Activated effector memory CD4-positive, alpha-beta T cell treated with anti-CD3 and anti-CD28 coated beads, Interleukin-2, amount 50 U/mL, for 16 hours (primary cell): ENCODE data around the gene KRT85.
A peak's percentile ranks its signal among the peaks of the same experiment; 100 is the strongest.
"Not testable (repeated sequence)": the region's sequence is repeated elsewhere in the genome, so short reads cannot be mapped to it uniquely, and the experiment has no call there.

Experiments
- DNase-seq: peaks from one replicate; pipeline ENCODE4 v3.0.0-alpha.2; 2020

KRT85 gene

DNA sequence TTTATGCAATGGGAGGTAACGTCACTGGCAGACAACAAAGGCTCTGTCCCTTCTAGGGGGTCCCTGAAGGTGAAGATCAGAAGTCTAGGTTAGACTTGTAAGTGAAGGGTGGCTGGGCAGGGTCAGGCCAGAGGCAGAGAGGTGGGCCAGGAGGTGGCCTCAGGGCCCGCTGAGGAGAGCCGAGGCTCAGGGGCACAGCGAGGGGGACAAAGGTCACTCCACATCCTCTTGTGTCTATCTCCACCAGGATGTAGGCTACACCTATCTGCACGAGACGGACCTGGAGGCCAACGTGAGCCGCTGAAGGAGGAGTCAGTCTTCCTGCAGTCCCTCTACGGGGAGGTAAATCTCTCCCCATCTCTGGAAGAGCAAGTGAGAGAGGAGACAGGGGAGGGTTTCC, 20.3 kb downstream of the KRT85 start:
- DNase-seq = peak; percentile 22

DNA sequence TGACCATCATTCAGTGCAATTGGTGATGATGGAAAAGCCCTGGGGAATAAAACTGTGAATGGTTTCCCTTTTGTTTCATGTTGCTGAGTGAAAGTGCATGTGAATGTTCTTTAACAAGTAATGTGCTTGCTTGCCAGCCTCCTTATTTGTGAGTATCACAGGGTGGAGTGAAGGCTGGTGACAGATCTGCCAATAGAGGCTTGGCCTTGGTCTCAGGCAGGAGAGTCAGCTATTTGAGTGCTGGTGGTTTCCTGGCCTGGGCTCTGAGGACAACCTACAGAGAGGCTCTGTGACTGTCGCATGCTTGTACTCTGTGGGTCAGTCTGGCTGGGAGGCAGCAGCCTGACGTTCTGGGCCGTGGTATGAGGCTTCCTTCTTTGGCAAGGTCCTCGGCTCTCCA, 20.7 kb downstream of the KRT85 start:
- no peak for DNase-seq

DNA sequence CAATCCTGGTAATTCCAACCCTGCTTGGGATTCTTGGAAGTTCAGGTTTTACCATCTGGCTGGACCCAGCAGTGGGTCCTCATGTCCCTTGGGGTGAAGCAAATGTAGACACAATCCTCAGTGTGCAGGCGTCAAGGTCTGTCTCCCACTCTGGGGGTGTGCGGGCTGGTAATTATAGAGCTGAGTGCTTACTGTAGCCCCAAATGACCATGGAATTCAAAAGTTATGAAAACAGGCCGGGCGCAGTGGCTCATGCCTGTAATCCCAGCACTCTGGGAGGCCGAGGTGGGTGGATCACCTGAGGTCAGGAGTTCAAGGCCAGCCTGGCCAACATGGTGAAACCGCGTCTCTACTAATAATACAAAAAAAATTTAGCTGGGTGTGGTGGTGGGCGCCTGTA, 22.2 kb downstream of the KRT85 start:
- DNase-seq = not testable (repeated sequence)

DNA sequence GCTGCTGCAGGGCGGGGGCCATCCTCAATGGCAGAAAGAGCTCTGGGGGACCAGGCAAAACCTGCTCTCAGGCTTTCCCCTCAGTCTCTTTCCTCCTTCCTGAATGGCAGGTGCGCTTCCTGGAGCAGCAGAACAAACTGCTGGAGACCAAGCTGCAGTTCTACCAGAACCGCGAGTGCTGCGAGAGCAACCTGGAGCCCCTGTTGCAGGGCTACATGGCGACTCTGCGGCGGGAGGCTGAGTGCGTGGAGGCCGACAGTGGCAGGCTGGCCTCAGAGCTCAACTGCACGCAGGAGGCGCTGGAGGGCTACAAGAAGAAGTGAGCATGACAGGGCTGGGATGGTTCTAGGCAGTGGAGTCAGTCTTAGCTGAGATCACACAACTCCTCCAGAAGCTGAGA, 23.2 kb downstream of the KRT85 start:
- DNase-seq = peak; percentile 47

DNA sequence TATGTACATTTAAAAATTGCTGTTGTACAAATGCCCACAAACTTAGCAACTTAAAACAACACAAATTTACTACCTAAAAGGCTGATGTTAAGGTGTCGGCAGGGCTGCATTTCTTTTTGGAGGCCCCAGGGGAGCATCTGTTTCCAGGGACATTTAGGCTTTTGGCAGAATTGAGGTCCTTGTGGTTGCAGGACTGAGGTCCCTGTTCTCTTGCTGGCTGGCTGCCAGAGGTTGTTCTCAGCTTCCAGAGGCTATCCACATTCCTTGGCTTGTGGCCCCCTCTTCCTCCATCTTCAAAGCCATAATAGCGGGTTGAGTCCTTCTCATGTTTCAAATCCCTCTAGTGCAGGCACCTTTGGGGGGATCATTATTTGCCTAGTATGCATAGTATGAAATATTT, 23.7 kb downstream of the KRT85 start:
- DNase-seq = peak; percentile 31

DNA sequence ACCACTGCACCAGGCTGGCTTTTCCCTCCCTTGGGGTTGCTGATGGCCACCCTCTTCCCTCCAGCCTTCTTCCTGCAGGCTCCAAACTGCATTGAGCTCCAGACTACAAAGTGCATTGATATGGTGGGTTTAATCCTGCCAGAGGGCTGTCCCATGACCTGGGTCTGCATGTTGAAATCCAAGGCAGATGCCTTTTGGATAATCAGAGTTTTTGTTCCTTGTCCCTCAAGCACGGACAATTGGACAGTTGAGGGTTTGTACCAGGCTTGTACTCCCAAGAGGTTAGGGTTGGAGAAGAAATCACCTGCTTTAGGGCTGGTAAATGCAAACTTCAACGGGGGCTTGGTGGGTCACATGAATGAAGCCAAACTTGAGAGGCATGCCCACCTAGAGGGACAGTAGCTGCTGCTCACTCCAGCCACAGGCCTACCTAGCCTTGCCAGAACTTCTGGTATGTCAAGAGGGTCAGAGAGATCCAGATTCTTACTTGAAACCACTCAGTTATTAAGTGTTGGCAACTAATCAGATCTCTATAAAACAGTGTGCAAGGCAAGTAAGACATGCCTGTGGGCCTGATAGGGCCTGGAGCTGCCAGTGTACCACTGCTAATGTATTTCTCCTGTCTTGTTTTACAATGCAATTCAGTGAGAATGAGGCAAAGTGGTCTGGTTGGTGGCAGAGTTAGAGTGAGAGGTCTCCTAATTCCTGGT, 24.3 kb downstream of the KRT85 start:
- DNase-seq = peak; percentile 6

DNA sequence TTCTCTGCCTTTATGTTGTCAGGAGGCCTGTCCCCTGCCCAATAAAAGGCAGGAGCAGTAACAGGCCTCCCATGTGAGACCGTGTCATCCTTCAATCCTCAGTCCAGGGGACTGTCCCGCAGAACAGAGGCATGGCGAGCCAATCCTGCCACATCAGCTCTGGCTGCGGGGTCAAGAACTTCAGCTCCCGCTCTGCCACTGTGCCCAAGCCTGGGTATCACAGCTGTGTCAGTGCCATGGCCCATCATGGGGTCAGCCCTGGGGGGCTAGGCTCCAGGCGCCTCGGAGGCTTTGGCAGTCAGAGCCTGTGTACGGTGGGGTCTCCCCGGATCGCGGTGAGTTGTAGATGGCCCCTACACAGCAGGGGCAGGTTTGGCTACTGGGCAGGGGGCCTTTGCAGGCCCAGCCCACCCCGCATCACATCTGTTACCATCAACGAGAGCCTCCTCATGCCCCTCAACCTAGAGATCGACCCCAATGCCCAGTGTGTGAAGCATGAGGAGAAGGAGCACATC, 26.2 kb downstream of the KRT85 start:
- DNase-seq = peak; percentile 56

DNA sequence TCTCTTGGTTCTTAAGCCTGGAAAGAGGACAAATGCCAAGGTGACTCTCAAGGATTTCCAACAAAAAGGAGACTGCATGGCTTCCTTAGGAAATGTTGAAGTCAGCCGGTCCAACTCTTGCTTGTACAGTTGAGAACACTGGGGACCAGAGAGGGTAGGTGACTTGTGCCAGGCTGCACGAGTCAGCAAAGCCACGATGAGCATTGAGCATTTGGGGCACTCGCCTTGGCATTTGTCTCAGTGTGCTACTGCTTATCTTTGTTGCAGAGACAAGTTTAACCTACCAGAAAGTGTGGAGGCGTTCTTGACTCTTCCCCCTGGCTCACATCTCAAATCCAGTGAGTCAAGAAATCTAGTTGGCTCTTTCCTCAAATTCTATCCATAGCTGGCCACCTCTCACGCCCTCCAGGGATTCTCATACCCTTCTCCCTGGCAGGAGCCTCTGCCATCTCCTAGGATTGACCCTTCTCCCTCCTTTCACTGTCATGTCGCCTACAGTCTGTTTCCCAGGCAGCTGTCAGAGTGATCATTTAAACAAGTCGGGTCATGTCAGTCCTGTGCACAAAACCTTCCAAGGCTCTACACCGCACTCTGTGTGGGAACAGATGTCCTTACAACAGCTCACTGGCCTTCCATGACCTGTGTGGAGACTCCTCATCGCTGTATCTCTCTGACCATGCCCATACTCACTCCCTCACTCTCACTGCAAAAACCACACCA, 28.9 kb downstream of the KRT85 start:
- DNase-seq = peak; percentile 24

DNA sequence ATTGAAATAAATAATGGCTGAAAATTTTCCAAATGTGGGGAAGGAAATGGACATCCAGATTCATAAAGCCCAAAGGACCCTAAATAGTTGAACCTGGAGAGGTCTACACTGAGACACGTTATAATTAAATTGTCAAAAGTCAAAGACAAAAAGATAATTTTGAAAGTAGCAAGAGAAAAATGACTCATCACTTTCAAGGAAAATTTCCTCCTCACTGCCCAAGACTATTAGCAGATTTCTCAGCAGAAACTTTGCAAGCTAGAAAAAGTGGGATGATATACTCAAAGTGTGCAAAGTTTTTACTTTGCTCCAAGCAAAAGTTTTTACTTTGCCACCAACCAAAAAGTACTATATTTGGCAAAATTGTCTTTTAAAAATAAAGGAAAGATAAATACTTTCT, 30.2 kb downstream of the KRT85 start:
- no peak for DNase-seq

DNA sequence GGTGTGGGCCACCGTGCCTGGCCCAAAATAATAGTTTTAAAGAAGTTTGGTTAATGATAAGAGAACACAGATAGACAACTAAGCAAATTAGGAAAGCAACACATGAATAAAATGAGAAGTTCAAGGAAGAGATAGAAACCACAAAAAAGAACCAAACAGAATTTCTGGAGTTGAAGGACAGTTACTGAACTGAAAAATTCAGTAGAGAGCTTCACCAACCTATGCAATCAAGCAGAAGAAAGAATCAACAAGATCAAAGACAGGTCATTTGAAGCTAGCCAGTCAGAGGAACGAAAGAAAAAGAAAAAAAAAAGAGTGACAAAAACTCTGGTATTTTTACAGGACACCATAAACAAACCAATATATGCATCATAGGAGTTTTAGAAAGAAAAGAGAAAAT, 30.6 kb downstream of the KRT85 start:
- DNase-seq = no peak

DNA sequence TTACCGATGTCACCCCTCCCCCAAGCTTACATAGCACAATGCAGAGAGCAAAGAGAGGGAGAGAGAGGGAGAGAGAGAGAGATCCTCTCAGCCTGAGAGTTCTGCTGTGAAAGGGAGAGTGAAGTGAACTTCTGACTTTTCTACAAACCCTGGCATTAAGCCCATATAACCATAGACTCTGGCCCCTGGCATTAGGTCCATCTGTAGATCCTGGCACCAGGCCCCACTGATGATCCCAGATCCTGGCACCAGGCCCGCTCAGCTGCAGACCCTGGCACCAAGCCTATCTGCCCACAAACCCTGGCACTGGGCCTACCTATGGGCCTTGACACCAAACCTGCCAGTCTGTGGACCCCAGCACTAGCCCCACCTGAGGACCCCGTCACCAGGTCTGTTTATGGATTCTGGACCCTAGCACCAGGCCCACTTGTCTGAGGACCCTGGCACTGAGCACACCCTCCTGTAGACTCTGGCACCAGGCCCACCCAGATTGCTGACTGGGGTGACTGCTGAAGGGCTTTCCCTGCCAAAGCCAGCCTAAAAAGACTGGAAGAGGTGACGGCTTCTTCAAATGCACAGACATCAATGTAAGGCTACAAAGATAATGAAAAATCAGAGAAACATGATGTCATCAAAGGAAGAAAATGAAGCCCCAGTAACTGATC, 31.6 kb downstream of the KRT85 start:
- DNase-seq = peak; percentile 22

DNA sequence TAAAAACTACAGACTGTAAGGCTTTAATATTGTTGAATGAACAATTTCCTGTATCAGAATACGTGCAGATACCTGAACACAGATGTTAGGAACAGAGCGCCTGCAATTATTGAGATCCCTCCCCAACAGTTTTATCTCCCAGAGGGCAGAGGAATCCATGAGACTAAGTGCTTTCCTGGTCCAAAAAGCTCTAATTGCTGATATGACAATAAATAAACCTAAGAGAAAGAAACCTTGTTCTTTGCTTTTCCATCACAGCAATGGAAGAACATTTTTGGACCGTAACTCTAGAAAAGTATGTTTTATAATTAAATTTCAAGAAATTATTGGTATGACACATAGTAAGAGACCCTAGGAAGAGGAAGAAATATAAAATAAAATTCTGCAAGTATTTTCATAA, 33.1 kb downstream of the KRT85 start:
- no peak for DNase-seq

DNA sequence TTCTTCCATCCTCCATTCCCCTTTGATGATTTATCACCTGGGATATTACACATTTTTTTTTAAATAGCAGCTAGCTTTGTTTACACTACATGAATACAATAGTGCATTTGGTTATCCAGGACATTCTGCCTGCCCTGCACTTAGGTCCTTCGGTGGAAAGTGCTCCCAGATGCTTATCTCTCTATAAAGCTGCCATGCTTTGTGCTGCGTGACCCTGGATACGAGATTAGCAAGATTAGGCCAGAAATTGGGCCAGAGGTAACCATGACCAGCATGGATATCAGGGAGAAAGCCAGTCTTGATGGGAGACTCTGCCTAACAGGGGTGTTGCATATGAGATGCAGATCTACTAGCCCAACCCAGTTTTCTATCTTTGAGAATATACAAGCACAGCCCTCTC, 34.0 kb downstream of the KRT85 start:
- no peak for DNase-seq

DNA sequence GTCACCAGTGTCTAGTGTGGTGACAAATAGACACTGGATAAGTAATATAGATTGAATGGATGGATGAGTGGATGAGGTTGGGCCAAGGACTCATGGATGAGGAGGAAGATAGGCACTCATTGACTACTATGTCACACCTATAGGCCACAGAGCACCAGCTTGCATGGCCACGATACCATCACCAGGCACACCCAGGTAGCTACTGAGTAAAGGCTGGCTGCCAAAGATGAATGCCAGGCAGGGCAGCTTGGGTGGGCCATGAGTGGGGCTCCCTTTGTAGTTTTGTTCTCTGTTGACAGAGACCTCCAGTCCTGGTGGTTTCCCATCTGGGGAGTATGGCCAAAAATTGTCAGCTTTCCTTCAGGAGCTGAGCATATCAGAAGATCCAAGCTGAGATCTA, 34.9 kb downstream of the KRT85 start:
- peak; percentile 5 for DNase-seq

DNA sequence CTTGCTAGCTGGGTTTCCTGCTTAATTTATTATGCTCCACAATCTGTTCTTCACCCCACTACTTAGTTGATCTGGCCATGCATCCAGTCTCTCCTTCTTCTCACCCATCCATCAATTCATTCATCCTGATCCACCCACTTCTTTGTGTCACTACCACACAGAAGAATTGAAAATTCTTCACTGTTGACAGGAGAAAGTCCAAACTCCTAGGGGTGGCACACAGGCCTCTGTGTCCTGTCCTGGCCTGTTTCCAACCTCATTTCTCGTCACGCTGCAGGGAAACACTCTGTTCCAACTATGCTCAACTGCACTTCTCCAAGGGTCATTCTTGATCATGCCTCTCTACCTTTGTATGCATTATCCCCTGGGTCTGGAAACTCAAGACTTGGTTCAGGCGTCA, 35.4 kb downstream of the KRT85 start:
- peak; percentile 9 for DNase-seq

DNA sequence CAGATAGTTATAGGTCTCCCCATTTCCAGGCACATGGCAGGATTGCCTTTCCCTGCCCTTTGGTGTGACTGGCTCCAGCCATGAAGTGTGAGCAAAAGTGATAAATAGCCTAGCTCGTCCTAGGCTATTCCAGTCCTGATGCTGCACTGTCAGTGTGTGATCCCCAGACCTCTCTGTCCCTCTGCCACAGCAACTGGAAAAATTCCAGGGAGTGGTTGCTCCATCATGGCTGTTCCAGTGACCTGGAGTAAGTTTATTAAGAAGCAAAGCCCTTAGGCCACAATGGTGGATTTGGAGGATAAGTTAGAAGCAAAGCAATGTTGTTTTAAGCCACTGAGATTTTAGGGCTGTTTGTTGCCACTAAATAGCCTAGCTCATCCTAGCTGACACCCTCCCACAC, 36.2 kb downstream of the KRT85 start:
- peak; percentile 36 for DNase-seq

DNA sequence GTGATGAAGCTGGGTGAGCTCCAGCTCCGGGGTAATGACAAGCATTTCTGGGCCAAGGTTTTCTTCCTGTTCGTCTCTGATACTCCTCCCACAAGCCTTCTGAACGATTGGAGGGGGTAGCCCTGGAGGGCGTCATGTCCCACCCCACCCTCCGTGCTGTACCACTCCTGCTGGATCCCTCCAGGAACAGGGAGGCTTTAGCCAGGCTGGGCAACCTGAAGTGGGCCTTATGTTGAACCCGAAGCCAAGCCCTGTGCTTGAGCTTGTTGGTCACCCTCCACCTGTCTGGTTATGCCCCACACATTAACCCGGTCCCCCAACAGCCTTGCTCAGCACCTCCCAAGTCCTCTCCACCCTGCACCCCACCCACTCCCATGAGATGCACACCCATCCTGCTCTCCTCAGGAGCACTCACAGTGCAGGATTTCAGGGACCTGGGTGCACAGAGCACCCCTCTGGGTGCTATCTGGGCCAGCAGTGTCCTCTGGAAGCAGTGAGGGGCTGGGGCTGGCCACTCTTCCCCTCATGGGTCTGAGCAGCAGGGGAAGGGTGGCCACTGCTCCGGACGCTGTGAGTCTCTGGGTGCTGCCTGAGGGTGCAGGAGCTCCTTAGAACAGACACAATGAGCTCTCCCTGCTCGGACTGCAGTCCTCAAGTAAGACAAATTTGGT, 39.3 kb downstream of the KRT85 start:
- peak; percentile 45 for DNase-seq

DNA sequence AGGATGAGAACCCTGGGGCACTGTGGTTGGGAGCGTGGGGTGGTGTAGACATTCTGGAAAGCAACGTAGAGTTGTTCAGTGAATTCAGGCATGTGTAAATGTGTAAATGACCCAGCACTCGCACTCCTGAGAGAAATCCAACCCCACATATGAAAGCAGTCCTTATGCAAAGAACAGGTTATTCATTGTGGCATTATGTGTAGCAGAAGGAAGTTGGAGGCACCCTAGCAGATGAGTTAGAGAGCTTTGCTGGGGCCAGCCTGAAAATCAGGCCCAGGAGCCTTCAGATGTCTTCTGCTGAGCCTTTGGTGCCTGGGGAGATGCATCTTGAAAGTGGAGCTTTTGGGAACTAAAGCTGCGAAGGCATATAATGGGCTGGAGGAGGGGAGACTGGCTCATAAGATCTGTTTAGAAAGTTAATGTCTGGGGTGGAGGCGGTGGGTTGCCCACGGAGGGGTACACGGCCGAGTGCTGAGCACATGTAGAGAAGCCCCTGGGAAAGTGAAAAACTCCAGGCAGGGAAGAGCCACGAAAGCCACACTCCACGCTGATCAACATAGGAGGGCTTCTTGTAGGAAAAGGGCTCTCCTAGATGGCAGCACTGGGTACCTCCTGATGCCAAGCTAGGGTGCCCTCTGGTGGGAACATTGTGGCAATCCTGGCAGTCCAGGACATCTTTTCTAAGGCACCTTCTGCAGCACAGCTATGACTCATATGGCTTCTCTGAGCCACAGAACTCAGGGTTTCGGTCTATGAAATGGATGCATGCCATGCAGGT, 40.0 kb downstream of the KRT85 start:
- peak; percentile 91 for DNase-seq

DNA sequence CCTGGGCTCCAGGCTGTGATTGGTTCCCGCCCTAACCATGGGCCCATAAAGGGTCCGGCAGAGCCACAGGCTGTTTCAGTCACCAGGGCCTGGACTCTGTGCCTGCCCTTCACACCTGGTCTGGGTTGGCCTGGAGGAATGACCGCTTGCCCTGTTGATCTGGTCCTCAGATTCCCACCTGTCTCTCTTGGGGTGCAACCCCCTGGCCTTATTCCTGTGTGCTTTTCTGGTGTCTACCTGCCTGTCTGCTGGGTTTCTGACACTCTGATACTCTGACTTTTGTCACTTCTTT, 43.2 kb downstream of the KRT85 start:
- DNase-seq = peak; percentile 16

DNA sequence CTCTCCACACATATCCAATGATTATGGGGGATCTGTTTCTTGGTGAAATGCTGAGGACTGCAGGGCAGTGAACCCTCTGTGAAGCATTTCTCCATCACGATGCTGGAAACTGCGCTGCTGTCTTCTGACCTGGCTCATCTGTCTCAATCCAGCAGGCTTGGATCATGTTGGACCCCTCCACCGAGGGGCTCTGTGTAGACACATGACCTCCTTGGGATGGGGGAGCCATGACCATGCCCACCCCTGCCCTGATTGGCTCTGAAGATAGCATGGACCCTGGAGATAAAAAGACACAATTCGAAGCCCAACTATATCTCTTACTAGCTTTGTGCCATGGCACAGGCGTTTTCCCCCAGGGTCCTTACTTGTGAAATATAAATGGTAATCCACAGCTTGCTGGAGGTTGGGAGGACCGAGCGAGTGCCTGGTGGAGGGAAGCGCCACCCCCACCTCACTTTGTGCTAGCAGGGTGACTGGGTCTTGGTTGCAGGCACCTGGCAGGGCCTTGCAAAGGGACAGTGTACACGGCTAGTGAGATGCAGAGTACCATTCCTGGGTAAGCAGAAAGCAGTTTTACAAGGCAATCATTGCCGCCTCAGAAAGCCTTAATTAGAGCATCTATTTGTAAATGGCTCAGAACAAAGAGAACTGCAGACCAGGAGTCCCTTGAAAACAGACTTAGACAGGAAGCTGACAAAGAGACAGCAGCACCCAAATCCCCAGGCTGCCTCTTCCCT, 43.7 kb downstream of the KRT85 start:
- DNase-seq = peak; percentile 51

DNA sequence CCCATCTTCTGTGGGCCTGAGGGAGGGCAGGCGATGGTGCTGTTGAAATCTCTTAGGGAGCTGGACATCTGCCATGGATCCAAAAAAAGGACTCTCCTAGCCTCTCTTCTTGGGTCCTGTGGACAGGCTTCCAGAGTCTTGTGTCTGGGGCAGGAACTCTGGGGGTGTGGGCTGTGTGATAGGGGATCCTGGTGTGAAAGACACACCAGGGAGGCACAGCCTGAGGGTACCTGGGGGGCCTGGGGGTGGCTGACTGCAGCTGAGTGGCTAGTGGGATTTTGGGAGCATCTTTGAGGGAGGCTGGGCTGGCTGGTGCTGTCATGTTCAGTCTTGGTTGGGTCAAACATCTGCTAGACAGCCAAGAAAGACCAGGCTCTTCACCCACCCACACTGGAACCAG, 44.3 kb downstream of the KRT85 start:
- DNase-seq = peak; percentile 52

DNA sequence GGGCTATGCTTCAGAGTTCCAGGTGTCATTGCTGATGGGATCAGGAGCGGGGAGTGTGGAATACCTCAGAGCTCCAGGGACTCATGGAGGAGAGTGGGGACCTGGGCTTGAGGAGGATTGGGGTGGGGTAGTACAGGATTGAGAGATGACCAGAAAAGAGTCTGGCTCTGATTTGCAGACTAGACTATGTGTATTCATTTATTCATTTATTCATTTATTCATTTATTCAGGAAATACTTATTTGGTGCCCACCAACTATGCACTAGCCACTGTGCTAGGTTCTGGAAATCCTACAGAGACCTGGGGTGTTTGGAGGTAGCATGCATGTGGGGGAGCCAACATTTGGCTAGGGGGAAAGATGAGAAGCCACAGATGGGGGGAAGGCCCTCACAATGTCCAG, 45.2 kb downstream of the KRT85 start:
- DNase-seq = peak; percentile 21
